ENCODE results near the gene FRG1. TPM values are rescaled to one million over a fixed set of nuclear protein-coding genes. Genes with fewer than 3 reads are reported as not detected.
"Not testable (repeated sequence)": the region's sequence is repeated elsewhere in the genome, so short reads cannot be mapped to it uniquely, and the experiment has no call there.

The FRG1 gene
- total and polyA plus RNA-seq, 10 of the 15 experiments (the other 5 are each of a cell fraction or from before 2014, with no cell fraction given), result 28.9 to 190 (median 58.6) TPM

- H3K4me2 ChIP-seq (ENCODE audit: control insufficient read depth, insufficient read depth); H3K4me3 ChIP-seq; H2AFZ ChIP-seq (ENCODE audit: control insufficient read depth, low read depth, low read length); H3K9me3 ChIP-seq (replicated peaks; ENCODE audit: control insufficient read depth, insufficient read depth, low read length); H3K36me3 ChIP-seq (ENCODE audit: control insufficient read depth in 2 of 2, insufficient read depth in 2 of 2, low read length in 1 of 2); in situ Hi-C loops (cut with MboI); H3K27me3 ChIP-seq (replicated peaks in 1 of 2; ENCODE audit: control insufficient read depth in 2 of 2, insufficient read depth in 2 of 2, low read length in 1 of 2); POLR2A ChIA-PET; H3K79me2 ChIP-seq (ENCODE audit: control insufficient read depth, insufficient read depth, low read length); FAIRE-seq; BruUV-seq (replicated peaks); H3K4me1 ChIP-seq (ENCODE audit: control insufficient read depth, insufficient read depth, low read length); H3K9ac ChIP-seq (ENCODE audit: control insufficient read depth, insufficient read depth, low read length); RAD21 ChIA-PET (ENCODE audit: unreplicated experiment); H4K20me1 ChIP-seq (ENCODE audit: control insufficient read depth, insufficient read depth); intact Hi-C loops (cut with micrococcal nuclease; ENCODE audit: unreplicated experiment); DNase-seq (ENCODE audit: low read depth, low spot score); H3K27ac ChIP-seq (ENCODE audit: control insufficient read depth, insufficient read depth): not testable (repeated sequence)
- peak; percentile 66 for TF ChIP-seq RAD21 (IDR thresholded peaks at IDR 0.05; ENCODE audit: insufficient read depth, low read depth, low read length)
- TF ChIP-seq, protein P1, sequence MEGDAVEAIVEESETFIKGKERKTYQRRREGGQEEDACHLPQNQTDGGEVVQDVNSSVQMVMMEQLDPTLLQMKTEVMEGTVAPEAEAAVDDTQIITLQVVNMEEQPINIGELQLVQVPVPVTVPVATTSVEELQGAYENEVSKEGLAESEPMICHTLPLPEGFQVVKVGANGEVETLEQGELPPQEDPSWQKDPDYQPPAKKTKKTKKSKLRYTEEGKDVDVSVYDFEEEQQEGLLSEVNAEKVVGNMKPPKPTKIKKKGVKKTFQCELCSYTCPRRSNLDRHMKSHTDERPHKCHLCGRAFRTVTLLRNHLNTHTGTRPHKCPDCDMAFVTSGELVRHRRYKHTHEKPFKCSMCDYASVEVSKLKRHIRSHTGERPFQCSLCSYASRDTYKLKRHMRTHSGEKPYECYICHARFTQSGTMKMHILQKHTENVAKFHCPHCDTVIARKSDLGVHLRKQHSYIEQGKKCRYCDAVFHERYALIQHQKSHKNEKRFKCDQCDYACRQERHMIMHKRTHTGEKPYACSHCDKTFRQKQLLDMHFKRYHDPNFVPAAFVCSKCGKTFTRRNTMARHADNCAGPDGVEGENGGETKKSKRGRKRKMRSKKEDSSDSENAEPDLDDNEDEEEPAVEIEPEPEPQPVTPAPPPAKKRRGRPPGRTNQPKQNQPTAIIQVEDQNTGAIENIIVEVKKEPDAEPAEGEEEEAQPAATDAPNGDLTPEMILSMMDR (IDR thresholded peaks at IDR 0.05 in 2 of 3, conservative IDR thresholded peaks at IDR 0.05 in 1 of 3; ENCODE audit: control insufficient read depth in 2 of 3, extremely low read depth in 1 of 3, insufficient read depth in 1 of 3, low read depth in 3 of 3, low read length in 3 of 3), result peak; percentile 49 to 51 (median 50)
- ChIA-PET SMC1A (ENCODE audit: uncharacterized antibody, unreplicated experiment) (interaction anchor here (0.7 to 1.0 kb wide), 4 partner anchors 11 to 468 kb away, joined by 3 to 5 read pairs (median 4); no protein-coding TSS in a partner anchor), CTCF (interaction anchor here (1.6 to 4.6 kb wide), 3 partner anchors 46 to 111 kb away, joined by 4 to 19 read pairs (median 5); no protein-coding TSS in a partner anchor)
- 39% methylated on average over 6 of the region's 6 CpGs for WGBS (ENCODE audit: insufficient coverage, insufficient replicate concordance, low lambda C conversion rate, missing lambda C conversion rate)
- ATAC-seq, result peak; percentile 87
Measured at GRCh38 chr4:189904420-189905027, 36.1 kb upstream of the FRG1 start.

DNA sequence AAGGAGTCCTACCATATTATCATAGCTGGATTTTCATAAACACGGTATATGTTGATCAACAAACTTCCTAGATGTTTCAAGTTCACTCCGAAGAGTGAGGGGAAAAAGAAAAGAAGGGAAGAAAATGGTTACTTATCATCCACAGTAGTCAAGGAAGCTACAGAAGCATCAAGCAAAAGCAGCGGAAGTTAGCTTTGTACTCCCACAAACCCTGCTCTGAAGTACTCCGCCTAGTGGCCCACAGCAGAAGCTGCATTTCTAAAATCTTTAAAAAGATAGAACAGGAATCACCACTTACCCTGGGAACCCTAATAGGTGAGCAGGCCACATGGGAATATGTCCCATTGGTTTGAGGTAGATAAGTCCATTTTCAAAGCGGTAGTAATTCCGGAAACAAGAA is 28.5 kb upstream of the FRG1 start:
- Histone ChIP-seq H3K9ac (ENCODE audit: control insufficient read depth, insufficient read depth, low read length) (no peak overlapping the region), H3K79me2 (ENCODE audit: control insufficient read depth, insufficient read depth, low read length) (no peaks in the 10 kb centered on the region), H3K4me2 (ENCODE audit: control insufficient read depth, insufficient read depth) (no peak overlapping the region), H2AFZ (ENCODE audit: control insufficient read depth, low read depth, low read length) (no peak overlapping the region), H3K4me1 (ENCODE audit: control insufficient read depth, insufficient read depth, low read length) (no peaks in the 10 kb centered on the region), H3K4me3 (no peak overlapping the region), H3K36me3 (ENCODE audit: control insufficient read depth in 2 of 2, insufficient read depth in 2 of 2, low read length in 1 of 2) (no peaks in the 10 kb centered on the region), H3K9me3 (replicated peaks; ENCODE audit: control insufficient read depth, insufficient read depth, low read length) (no peaks in the 10 kb centered on the region), H3K27ac (ENCODE audit: control insufficient read depth, insufficient read depth) (no peak overlapping the region), H3K27me3 (replicated peaks in 1 of 2; ENCODE audit: control insufficient read depth in 2 of 2, insufficient read depth in 2 of 2, low read length in 1 of 2) (no peaks in the 10 kb centered on the region), H4K20me1 (ENCODE audit: control insufficient read depth, insufficient read depth) (no peaks in the 10 kb centered on the region)
- POLR2A ChIA-PET, result no interaction called here
- RAD21 ChIA-PET (ENCODE audit: unreplicated experiment), result no interaction called here
- in situ Hi-C loops (cut with MboI) (no loop called here), intact Hi-C loops (cut with micrococcal nuclease; ENCODE audit: unreplicated experiment) (no loop called here)
- SMC1A ChIA-PET (ENCODE audit: uncharacterized antibody, unreplicated experiment), result no interaction called here
- TF ChIP-seq, protein P1 (IDR thresholded peaks at IDR 0.05 in 2 of 3, conservative IDR thresholded peaks at IDR 0.05 in 1 of 3; ENCODE audit: control insufficient read depth in 2 of 3, extremely low read depth in 1 of 3, insufficient read depth in 1 of 3, low read depth in 3 of 3, low read length in 3 of 3), result peak; percentile 11 to 43 (median 43); a peak in 4 of 6 replicates
- TF ChIP-seq, protein P2, sequence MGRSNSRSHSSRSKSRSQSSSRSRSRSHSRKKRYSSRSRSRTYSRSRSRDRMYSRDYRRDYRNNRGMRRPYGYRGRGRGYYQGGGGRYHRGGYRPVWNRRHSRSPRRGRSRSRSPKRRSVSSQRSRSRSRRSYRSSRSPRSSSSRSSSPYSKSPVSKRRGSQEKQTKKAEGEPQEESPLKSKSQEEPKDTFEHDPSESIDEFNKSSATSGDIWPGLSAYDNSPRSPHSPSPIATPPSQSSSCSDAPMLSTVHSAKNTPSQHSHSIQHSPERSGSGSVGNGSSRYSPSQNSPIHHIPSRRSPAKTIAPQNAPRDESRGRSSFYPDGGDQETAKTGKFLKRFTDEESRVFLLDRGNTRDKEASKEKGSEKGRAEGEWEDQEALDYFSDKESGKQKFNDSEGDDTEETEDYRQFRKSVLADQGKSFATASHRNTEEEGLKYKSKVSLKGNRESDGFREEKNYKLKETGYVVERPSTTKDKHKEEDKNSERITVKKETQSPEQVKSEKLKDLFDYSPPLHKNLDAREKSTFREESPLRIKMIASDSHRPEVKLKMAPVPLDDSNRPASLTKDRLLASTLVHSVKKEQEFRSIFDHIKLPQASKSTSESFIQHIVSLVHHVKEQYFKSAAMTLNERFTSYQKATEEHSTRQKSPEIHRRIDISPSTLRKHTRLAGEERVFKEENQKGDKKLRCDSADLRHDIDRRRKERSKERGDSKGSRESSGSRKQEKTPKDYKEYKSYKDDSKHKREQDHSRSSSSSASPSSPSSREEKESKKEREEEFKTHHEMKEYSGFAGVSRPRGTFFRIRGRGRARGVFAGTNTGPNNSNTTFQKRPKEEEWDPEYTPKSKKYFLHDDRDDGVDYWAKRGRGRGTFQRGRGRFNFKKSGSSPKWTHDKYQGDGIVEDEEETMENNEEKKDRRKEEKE (IDR thresholded peaks at IDR 0.05), result no peak
- ATAC-seq (no peak), DNase-seq (ENCODE audit: low read depth, low spot score) (no peak), FAIRE-seq (no peak)
- CTCF ChIA-PET, result interaction anchor here (1.0 to 1.3 kb wide), 3 partner anchors 16 to 28 kb away, joined by 3 read pairs; partner anchors contain the start of gene FRG1
- no TSS peak for BruUV-seq (replicated peaks)
- WGBS (ENCODE audit: insufficient coverage, insufficient replicate concordance, low lambda C conversion rate, missing lambda C conversion rate), result 69% methylated on average over 6 of the region's 6 CpGs
